GM12875 (cell line): Measurements from ENCODE around the gene PLOD2.

Experiments
- H3K4me3 ChIP-seq: one replicate; pipeline ENCODE4 v1.5.1; 2011; ENCODE audit warnings: low read depth, low read length, control low read depth
- TF ChIP-seq, protein P1 (sequence below): IDR thresholded peaks from 2 replicates; pipeline ENCODE4 v1.5.1; 2011; ENCODE audit warnings: low read depth, mild to moderate bottlenecking, control low read depth, inconsistent platforms, low read length, moderate library complexity, borderline replicate concordance; ENCODE audit not compliant: insufficient read depth

PLOD2 gene

DNA sequence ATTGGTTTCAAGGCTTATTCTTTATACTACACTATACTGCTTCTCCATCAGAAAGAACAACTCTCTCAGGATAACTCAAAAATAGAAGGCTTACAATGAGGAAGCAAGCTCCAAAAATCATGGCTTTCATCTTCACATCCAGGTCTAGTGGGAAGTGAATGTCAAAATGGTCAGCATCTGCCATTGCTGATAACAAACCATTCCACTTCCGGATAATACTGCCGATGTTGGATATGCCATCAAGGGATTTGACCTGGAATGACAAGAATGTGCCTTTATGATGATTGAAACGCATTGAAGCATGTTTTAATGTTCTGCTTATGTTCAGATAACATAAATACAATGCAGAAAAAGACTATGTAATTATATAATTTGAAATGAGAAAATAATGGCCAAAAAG is 34.0 kb upstream of the PLOD2 start:
- no peak overlapping the region for H3K4me3 ChIP-seq
- TF ChIP-seq, protein P1, sequence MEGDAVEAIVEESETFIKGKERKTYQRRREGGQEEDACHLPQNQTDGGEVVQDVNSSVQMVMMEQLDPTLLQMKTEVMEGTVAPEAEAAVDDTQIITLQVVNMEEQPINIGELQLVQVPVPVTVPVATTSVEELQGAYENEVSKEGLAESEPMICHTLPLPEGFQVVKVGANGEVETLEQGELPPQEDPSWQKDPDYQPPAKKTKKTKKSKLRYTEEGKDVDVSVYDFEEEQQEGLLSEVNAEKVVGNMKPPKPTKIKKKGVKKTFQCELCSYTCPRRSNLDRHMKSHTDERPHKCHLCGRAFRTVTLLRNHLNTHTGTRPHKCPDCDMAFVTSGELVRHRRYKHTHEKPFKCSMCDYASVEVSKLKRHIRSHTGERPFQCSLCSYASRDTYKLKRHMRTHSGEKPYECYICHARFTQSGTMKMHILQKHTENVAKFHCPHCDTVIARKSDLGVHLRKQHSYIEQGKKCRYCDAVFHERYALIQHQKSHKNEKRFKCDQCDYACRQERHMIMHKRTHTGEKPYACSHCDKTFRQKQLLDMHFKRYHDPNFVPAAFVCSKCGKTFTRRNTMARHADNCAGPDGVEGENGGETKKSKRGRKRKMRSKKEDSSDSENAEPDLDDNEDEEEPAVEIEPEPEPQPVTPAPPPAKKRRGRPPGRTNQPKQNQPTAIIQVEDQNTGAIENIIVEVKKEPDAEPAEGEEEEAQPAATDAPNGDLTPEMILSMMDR, result no peak

DNA sequence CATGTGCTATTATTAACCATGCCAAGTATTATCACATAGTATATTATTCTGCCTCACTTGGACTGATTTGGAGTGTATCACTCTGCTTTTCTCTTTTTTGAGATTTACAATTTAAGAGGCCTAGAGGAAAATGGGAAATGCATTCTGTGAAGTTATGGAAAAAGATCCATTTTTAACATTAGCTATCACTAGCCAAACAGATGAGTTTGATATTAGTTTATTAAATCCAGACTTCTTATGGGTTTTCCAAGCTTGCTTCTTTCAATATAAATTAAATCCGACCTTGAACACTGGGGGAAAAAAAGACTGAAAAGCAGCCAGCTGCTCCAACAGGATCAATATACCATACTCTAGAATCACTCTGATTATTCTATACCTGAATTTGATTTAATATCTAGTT is 30.1 kb upstream of the PLOD2 start:
- TF ChIP-seq, protein P1, result no peak
- no peak overlapping the region for H3K4me3 ChIP-seq

DNA sequence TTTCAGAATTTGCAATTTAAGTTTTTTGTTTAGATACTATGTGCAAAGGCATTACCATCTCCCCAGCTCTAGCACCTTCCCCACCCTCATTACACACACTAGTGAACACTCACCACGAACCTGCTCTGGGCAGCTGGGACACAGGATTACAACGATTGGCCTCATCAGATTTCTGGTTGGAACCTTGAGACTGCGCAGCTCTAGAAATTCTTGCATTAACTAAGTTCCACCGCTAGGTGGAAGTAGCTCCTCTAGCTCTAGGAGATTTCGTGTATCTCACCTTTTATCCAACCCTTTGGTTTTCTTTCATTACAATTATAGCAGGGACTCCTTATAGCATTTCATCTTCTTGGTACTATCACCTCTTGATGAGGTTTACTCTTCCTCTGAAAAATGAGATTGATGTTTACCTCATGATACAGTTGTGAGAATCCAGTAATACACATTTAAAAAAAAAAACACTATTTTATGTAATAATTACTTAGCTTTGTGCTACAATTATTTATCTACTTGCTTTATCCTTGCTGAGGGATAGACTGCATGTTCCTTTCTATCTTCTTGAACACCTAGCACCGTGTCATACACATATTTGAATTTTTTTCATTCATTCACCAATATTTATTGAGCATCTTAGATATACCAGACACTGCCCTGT is 28.7 kb upstream of the PLOD2 start:
- TF ChIP-seq, protein P1, result peak; percentile 64
- no peak overlapping the region for H3K4me3 ChIP-seq

DNA sequence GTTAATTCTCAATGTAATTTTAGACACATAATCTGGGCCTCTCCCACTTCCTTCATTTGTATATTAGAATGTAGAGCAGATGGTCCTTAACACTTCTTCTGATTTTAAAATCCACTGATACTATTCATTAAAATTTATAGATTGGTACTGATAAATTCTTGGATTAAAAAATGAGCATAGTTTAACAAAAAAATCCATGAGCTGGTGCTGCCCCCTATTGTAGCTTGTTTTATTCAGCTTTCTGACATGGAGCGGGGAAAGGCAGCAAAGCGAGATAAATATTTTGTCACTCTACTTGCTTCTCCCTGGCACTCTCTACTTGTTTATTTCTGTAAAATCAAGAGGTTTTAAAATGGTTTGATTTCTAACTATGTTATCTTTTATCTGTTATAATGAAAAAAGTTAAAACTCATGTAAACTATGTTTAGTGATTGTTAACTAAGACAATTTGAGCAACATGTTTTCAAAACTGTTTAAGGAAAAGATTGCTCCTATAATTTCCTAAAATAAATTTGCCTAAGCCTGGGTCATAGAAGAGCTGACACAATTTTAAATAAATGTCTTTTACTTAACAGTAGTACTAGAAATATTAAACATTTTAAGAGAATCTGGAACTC is 26.5 kb upstream of the PLOD2 start:
- TF ChIP-seq, protein P1, result no peak
- no peak overlapping the region for H3K4me3 ChIP-seq

DNA sequence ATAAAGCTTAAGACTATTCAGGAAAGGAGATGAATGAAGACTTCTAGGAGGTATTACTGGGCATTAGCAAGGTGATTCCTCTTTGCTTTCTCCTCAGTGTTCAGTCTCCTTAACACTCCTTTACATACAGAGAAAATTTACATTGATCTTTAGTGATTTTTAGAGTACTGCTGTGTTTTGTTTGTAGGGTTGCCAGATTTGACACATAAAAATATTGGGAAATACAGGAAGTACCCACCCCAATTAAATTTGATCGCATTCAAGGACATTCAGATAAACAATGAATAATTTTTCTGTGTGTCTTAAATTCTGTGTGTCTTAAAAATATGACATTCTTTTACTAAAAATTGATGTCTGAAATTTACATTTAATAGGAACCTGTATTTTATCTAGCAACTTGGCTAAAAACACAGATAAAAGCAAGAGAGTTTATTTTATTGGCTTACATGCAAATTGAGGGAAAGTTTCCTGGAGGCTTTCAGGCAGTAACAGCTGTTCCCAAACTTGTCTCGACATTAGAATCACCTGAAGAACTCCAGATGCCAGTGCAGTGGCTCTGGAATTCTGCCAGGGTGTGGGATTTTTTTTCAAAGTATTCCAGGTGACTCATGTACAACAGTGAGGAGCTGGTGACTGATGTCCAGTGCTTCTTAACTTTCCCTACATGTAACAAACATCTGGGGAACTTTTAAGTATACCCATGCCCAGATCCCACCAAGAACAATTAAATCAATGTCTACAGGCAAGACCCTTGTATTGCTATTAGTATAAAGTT is 23.4 kb upstream of the PLOD2 start:
- H3K4me3 ChIP-seq, result no peak overlapping the region
- TF ChIP-seq, protein P1, result no peak

DNA sequence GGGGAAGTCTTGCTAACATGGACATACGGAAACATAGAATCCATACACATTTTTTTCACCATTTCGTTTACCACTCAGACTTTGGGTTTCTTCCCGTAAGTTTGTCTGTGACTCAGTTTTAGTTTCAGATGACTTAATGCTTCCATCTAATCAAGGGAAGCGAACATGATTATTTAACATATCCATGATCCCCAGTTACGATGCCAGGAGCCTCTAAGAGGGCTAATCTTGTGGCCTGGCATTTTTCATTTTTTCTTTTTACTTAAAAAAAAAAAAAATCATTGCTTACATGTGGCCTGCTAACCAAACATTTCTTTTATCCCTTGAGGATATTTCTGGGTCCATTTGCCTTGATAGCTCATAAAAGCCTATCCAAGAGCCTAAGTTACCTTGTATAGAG is 20.2 kb upstream of the PLOD2 start:
- TF ChIP-seq, protein P1, result no peak
- no peak overlapping the region for H3K4me3 ChIP-seq
